GM18868 (cell line): ENCODE measurements around the gene DCD.
"Not testable (repeated sequence)": the region's sequence is repeated elsewhere in the genome, so short reads cannot be mapped to it uniquely, and the experiment has no call there.

ENCODE experiments used
- ATAC-seq: cut with Tn5 transposase; IDR thresholded peaks from one replicate; pipeline ENCODE4 v1.9.1; 2021; ENCODE audit warnings: mild to moderate bottlenecking, moderate library complexity; ENCODE audit not compliant: unreplicated experiment

Gene DCD

GRCh38 chr12:54648265-54648664 is at the start of gene DCD:
DCD (minus strand) TSS chr12:54648365; CDS start chr12:54648303, 62 bp downstream.
- no peak for ATAC-seq

GRCh38 chr12:54697851-54698250 is 49.7 kb upstream of the DCD start:
- no peak for ATAC-seq

GRCh38 chr12:54692353-54692752 is 44.2 kb upstream of the DCD start:
- ATAC-seq: no peak

- no peak for ATAC-seq
These were observed 41.8 kb upstream of the DCD start for GRCh38 chr12:54689984-54690383.

GRCh38 chr12:54689034-54689372 is 40.8 kb upstream of the DCD start:
- no peak for ATAC-seq

GRCh38 chr12:54688309-54689033 is 40.3 kb upstream of the DCD start:
- ATAC-seq: no peak

- ATAC-seq: no peak
These were observed 36.8 kb upstream of the DCD start for GRCh38 chr12:54684636-54685630.

- ATAC-seq: no peak
These were observed 35.2 kb upstream of the DCD start for GRCh38 chr12:54683398-54683797.

- no peak for ATAC-seq
These were observed 34.5 kb upstream of the DCD start for GRCh38 chr12:54682674-54683073.

- ATAC-seq: peak; percentile 96
These were observed 32.2 kb upstream of the DCD start for GRCh38 chr12:54680374-54680773.

GRCh38 chr12:54678131-54678530 is 30.0 kb upstream of the DCD start:
- no peak for ATAC-seq

- ATAC-seq: no peak
These were observed 19.8 kb upstream of the DCD start for GRCh38 chr12:54667945-54668344.

GRCh38 chr12:54666008-54666407 is 17.8 kb upstream of the DCD start:
- ATAC-seq: no peak

GRCh38 chr12:54665022-54665635 is 17.0 kb upstream of the DCD start:
- not testable (repeated sequence) for ATAC-seq

GRCh38 chr12:54663603-54664002 is 15.4 kb upstream of the DCD start:
- ATAC-seq: no peak

GRCh38 chr12:54662026-54662425 is 13.9 kb upstream of the DCD start:
- ATAC-seq: no peak

GRCh38 chr12:54661048-54661447 is 12.9 kb upstream of the DCD start:
- ATAC-seq: peak; percentile 75

- ATAC-seq: no peak
These were observed 12.3 kb upstream of the DCD start for GRCh38 chr12:54660320-54660962.

- ATAC-seq: peak; percentile 79
These were observed 10.4 kb upstream of the DCD start for GRCh38 chr12:54658306-54659264.

- no peak for ATAC-seq
These were observed 9.0 kb upstream of the DCD start for GRCh38 chr12:54657105-54657607.
